Panc1 (cell line): ENCODE measurements around the gene SCGB1D2. TPM values are rescaled to one million over a fixed set of nuclear protein-coding genes. Genes with fewer than 3 reads are reported as not detected.
"Not testable (repeated sequence)": the region's sequence is repeated elsewhere in the genome, so short reads cannot be mapped to it uniquely, and the experiment has no call there.

Experiments used
- ATAC-seq: fragments of 200-7000 bp; cut with Tn5 transposase; 2 replicates; pipeline ENCODE4 v1.9.1; 2020; ENCODE audit warnings: mild to moderate bottlenecking, moderate library complexity
- Bru-seq: library from RNA; stranded (reverse); fragments of 400-500 nt; gene quantifications from one replicate; lab custom pipeline; 2021; lab: Mats Ljungman, UMichigan
- BruChase-seq, 2 experiments: library from RNA; stranded (reverse); fragments of 400-500 nt; gene quantifications; one replicate each; lab custom pipeline; 2021; lab: Mats Ljungman, UMichigan
- BruUV-seq: library from RNA; stranded (reverse); fragments of 400-500 nt; replicated peaks from 2 replicates; lab custom pipeline; 2021; lab: Mats Ljungman, UMichigan
- CTCF ChIA-PET: fragments of 300-600 bp; sonication (Branson Sonifier 250); formaldehyde crosslinking; loops from one replicate; lab custom pipeline; 2022; ENCODE audit warnings: antibody characterized with exemption; lab: Charles Lee
- POLR2A ChIA-PET: fragments of 300-600 bp; sonication (Branson Sonifier 250); formaldehyde crosslinking; loops from one replicate; lab custom pipeline; 2022; ENCODE audit warnings: antibody characterized with exemption; lab: Charles Lee
- DNase-seq: peaks from one replicate; pipeline ENCODE4 v3.0.0-alpha.2; 2010; ENCODE audit warnings: low read depth, low spot score
- H3K27ac ChIP-seq: 2 replicates; pipeline ENCODE4 v1.5.1; 2011; ENCODE audit warnings: mild to moderate bottlenecking, low read length, inconsistent platforms
- H3K27me3 ChIP-seq: fragments of 200-500 bp; sonication (Bioruptor generic); 2 replicates; pipeline ENCODE4 v1.6.0; 2014; ENCODE audit warnings: low read length, inconsistent platforms; ENCODE audit not compliant: control insufficient read depth, insufficient read depth
- H3K36me3 ChIP-seq: fragments of 200-500 bp; sonication (Bioruptor generic); 2 replicates; pipeline ENCODE4 v1.5.1; 2014; ENCODE audit warnings: inconsistent platforms, mild to moderate bottlenecking, low read length, moderate library complexity; ENCODE audit not compliant: control insufficient read depth, insufficient read depth
- H3K4me1 ChIP-seq: 2 replicates; pipeline ENCODE4 v1.5.1; 2011; ENCODE audit warnings: inconsistent platforms, mild to moderate bottlenecking, low read length, moderate library complexity; ENCODE audit not compliant: control insufficient read depth, insufficient read depth
- H3K4me3 ChIP-seq, 2 experiments: 2 replicates each; pipeline ENCODE4 v1.5.1; 2011 to 2012; ENCODE audit warnings: low read depth in 2 of 2, low read length in 2 of 2, mild to moderate bottlenecking in 2 of 2, inconsistent platforms in 1 of 2, moderate library complexity in 1 of 2
- H3K9me3 ChIP-seq: fragments of 200-500 bp; sonication (Bioruptor generic); 2 replicates; pipeline ENCODE4 v1.5.1; 2014; ENCODE audit warnings: low read depth, mild to moderate bottlenecking, inconsistent platforms, low read length, moderate library complexity; ENCODE audit not compliant: control insufficient read depth, insufficient read depth
- CTCF ChIP-seq: fragments of 450-650 bp; IDR thresholded peaks from 2 replicates; pipeline ENCODE4 v1.5.1; 2017; ENCODE audit warnings: mild to moderate bottlenecking
- POLR2AphosphoS5 ChIP-seq: IDR thresholded peaks from 2 replicates; pipeline ENCODE4 v1.6.1; 2012; ENCODE audit warnings: mild to moderate bottlenecking, low read depth, low read length, moderate library complexity
- REST ChIP-seq, 2 experiments: IDR thresholded peaks; 2 replicates each; pipeline ENCODE4 v1.6.1; 2011 to 2012; ENCODE audit warnings: low read depth in 2 of 2, control low read depth in 1 of 2, low read length in 1 of 2, mild to moderate bottlenecking in 1 of 2, moderate library complexity in 1 of 2; ENCODE audit not compliant: insufficient read depth in 1 of 2
- in situ Hi-C: cut with HindIII; loops from 2 replicates; pipeline ENCODE4 v1.10.0; 2016; ENCODE audit warnings: low sequenced_read_pairs, low pct_unique_long_range_greater_than_20kb
- intact Hi-C: fragments of 100-400 bp; cut with micrococcal nuclease; formaldehyde crosslinking; loops from one replicate; pipeline ENCODE4 v1.10.0; 2022; ENCODE audit not compliant: unreplicated experiment
- long read RNA-seq: library from polyadenylated mRNA; unstranded; transcript quantifications from one replicate; pipeline ENCODE4 v2.0.0, GENCODE V29; 2021; ENCODE audit not compliant: unreplicated experiment
- polyA plus RNA-seq: library from polyadenylated mRNA; unstranded; fragments of >200 nt; gene quantifications from one replicate; pipeline ENCODE4 v1.2.1, GENCODE V29; 2012; ENCODE audit warnings: missing spikeins; ENCODE audit not compliant: insufficient read length
- total RNA-seq: library from RNA; stranded (reverse); gene quantifications from one replicate; pipeline ENCODE4 v1.2.1, GENCODE V29; 2021; ENCODE audit not compliant: unreplicated experiment

The SCGB1D2 gene
- total RNA-seq (0.85 TPM), Bru-seq, nascent RNA (not detected), BruChase-seq, experiment 1, labeled RNA remaining after a 2-hour chase (percentile 16 among the genes with signal in this experiment), BruChase-seq, experiment 2, labeled RNA remaining after a 6-hour chase (not detected)
- 1.4 TPM for polyA plus RNA-seq
- long read RNA-seq, partial matches to known transcripts = 0 of 1 reads
- long read RNA-seq, other reads (novel, unspliced or antisense) = 0 of 1 reads

GRCh38 chr11:62242021-62242420, at the start of gene SCGB1D2:
TSS of gene SCGB1D2 (plus strand) at chr11:62242239. CDS start at chr11:62242308, 69 bp downstream.
- Histone ChIP-seq H3K4me3 (no peak within 1 kb of the TSS), H3K27ac (peak within 1 kb of the TSS; percentile 55), H3K27me3 (no peaks in the 10 kb centered on the region), H3K4me1 (peaks cover 11% of the 10 kb centered on the region), H3K9me3 (no peaks in the 10 kb centered on the region), H3K36me3 (no peaks in the 10 kb centered on the region)
- intact Hi-C loops = no loop called here
- peak; percentile 95 for ATAC-seq
- in situ Hi-C loops = no loop called here
- TF ChIP-seq POLR2AphosphoS5 (peak; percentile 43; the same call in 1 of the 2 replicates), REST (IDR thresholded peaks at IDR 0.05; ENCODE audit: insufficient read depth in 1 of 2, low read depth in 2 of 2, low read length in 1 of 2) (no peak)
- ChIA-PET POLR2A (interaction anchor here (0.5 to 1.0 kb wide), 2 partner anchors 274 kb away, joined by 3 to 13 read pairs; partner anchors contain the start of gene FTH1), CTCF (interaction anchor here (0.9 to 1.6 kb wide), 3 partner anchors 25 to 69 kb away, joined by 3 to 5 read pairs (median 3); no protein-coding TSS in a partner anchor)
- BruUV-seq = no TSS peak
- DNase-seq = peak; percentile 74

- peak; percentile 85 to 89 for TF ChIP-seq REST (IDR thresholded peaks at IDR 0.05; ENCODE audit: insufficient read depth in 1 of 2, low read depth in 2 of 2, low read length in 1 of 2)
- no peak for TF ChIP-seq CTCF
- POLR2A ChIA-PET = no interaction called here
- H3K4me1 ChIP-seq = no peaks in the 10 kb centered on the region
- no peak overlapping the region for H3K4me3 ChIP-seq
- H3K9me3 ChIP-seq = no peaks in the 10 kb centered on the region
- BruUV-seq = no TSS peak
- ATAC-seq = no peak; the same call in 1 of the 2 replicates
- no peaks in the 10 kb centered on the region for H3K36me3 ChIP-seq
- intact Hi-C loops (no loop called here), in situ Hi-C loops (no loop called here)
- DNase-seq = no peak
- peaks cover 29% of the 10 kb centered on the region for H3K27me3 ChIP-seq
- CTCF ChIA-PET = no interaction called here
- H3K27ac ChIP-seq = no peak overlapping the region
Observed at GRCh38 chr11:62193952-62194351, 48.1 kb upstream of the SCGB1D2 start.

GRCh38 chr11:62195010-62195409, 47.0 kb upstream of the SCGB1D2 start:
- H3K27ac ChIP-seq = not testable (repeated sequence)

More at GRCh38 chr11:62195010-62195409, 47.0 kb upstream of the SCGB1D2 start:
- peaks cover 33% of the 10 kb centered on the region for H3K27me3 ChIP-seq
- H3K9me3 ChIP-seq, CTCF ChIA-PET, DNase-seq, BruUV-seq, H3K4me1 ChIP-seq, intact Hi-C loops, H3K4me3 ChIP-seq, H3K36me3 ChIP-seq, in situ Hi-C loops, ATAC-seq, POLR2A ChIA-PET: not testable (repeated sequence)
